Heart left ventricle (tissue), 16 donors: ENCODE results near the gene HDAC4. TPM values are rescaled to one million over a fixed set of nuclear protein-coding genes. Genes with fewer than 3 reads are reported as not detected.

Experiments
- ATAC-seq, 4 donors: fragments of 200-7000 bp; cut with Tn5 transposase; one replicate each; pipeline ENCODE4 v1.9.1; 2020 to 2022; ENCODE audit warnings: moderate library complexity in 4 of 4, mild to moderate bottlenecking in 3 of 4, moderate number of reproducible peaks in 1 of 4
- DNase-seq, 5 donors: peaks; one replicate each; pipeline ENCODE4 v3.0.0-alpha.2; 2020
- H3K27ac ChIP-seq, 12 donors: fragments of 200-600 bp; sonication (generic) in 4 of 12; one replicate each; pipeline versions ENCODE4 v1.5.0 to v1.8.0; 2016 to 2022; ENCODE audit warnings: mild to moderate bottlenecking in 2 of 12
- H3K27me3 ChIP-seq, 9 donors: fragments of 200-600 bp; sonication (generic) in 2 of 9; one replicate each; pipeline versions ENCODE4 v1.5.1 to v1.8.0; 2016 to 2022; ENCODE audit warnings: mild to moderate bottlenecking in 3 of 9
- H3K36me3 ChIP-seq, 9 donors: fragments of 200-600 bp; sonication (generic) in 2 of 9; one replicate each; pipeline versions ENCODE4 v1.5.0 to v1.8.0; 2018 to 2022; ENCODE audit warnings: mild to moderate bottlenecking in 2 of 9
- H3K4me1 ChIP-seq, 12 donors: fragments of 200-600 bp; sonication (generic) in 4 of 12; one replicate each; pipeline versions ENCODE4 v1.5.0 to v1.8.0; 2016 to 2022; ENCODE audit warnings: mild to moderate bottlenecking in 3 of 12
- H3K4me3 ChIP-seq, 12 donors: fragments of 200-600 bp; sonication (generic) in 4 of 12; one replicate each; pipeline versions ENCODE4 v1.5.0 to v1.8.0; 2017 to 2022; ENCODE audit warnings: mild to moderate bottlenecking in 9 of 12, moderate library complexity in 4 of 12
- H3K9me3 ChIP-seq, 12 donors: fragments of 200-600 bp; sonication (generic) in 4 of 12; one replicate each; pipeline versions ENCODE4 v1.5.0 to v1.8.0; 2016 to 2022; ENCODE audit warnings: mild to moderate bottlenecking in 1 of 12
- POLR2A ChIP-seq, 2 donors: fragments of 450-650 bp; IDR thresholded peaks; one replicate each; pipeline ENCODE4 v1.6.1; 2017; ENCODE audit warnings: antibody characterized with exemption in 2 of 2, mild to moderate bottlenecking in 2 of 2, moderate library complexity in 2 of 2
- WGBS, 4 donors: extraction: QIAGEN DNeasy Blood & Tissue Kit in 2 of 4; methylation state at CpG; one replicate each; pipeline versions ENCODE4 v1.1.5 to v1.1.7; 2013 to 2018; 5-methylcytosine and 5-hydroxymethylcytosine counted together
- intact Hi-C, 10 donors: fragments of 100-400 bp; cut with DNase I; formaldehyde crosslinking; loops; one replicate each; pipeline versions ENCODE4 v1.11.1 to v1.14.2; 2022
- polyA plus RNA-seq, 2 donors: library from polyadenylated mRNA; stranded (reverse); fragments of 200-250 nt; gene quantifications; one replicate each; pipeline ENCODE4 v1.2.3, GENCODE V29; 2013
- total RNA-seq, 9 donors: library from RNA; depleted of rRNA in 2 of 9; stranded (reverse); fragments of >200 nt in 2 of 9; fragmentation: NEBNext Ultra II Directional in 3 of 9; extraction: Animal tissue kit (Norgen Biotek cat#: 25700) in 3 of 9; gene quantifications; one replicate each; pipeline versions ENCODE4 v1.1.0 to v1.2.4, GENCODE V29; 2016 to 2023
- TF ChIP-seq, protein P1 (sequence below), 12 donors: fragments of 200-600 bp; sonication (generic) in 4 of 12; IDR thresholded peaks; one replicate each; pipeline versions ENCODE4 v1.5.0 to v1.8.0; 2018 to 2022; ENCODE audit warnings: antibody characterized with exemption in 12 of 12, mild to moderate bottlenecking in 5 of 12
- donor health status: ischemic (EF 13 %, LVEDD 7.1; RV severe dilation, severe dysfunction).
- donor health status: healthy with polysubstance abuse.
- donor health status: DM: no; HTN: yes; CAD: no.
- donor health status: DM: no; HTN: no; CAD: no.
- donor health status: ischemic (EF 25% LVEDD 6.9; RV normal size, moderate dysfunction).
- donor health status: ischemic (EF 25% LVEDD 5.7; RV mildly dilated, moderate dysfunction).
- donor health status: healthy.
- donor health status: DM: yes; HTN: yes; CAD: no.
- donor health status: ischemic (EF 35%, LVEDD 5.7; RV mildly dilated, moderate dysfunction).
- donor health status: nonischemic (EF 11% LVEDD 7.7; RV severe dilation, severe dysfunction).
- donor health status: DM: yes; HTN: yes; CAD: no.
- donor health status: PGD.
- donor health status: ischemic (EF 29% LVEDD 5.4; RV normal size, mild dysfunction).
- donor health status: nonischemic (EF 23%, LVEDD 6.1; RV moderate dilation, normal function).

HDAC4 gene
- total and polyA plus RNA-seq, 11 donors, result 13.9 to 37.6 (median 27.5) TPM

DNA sequence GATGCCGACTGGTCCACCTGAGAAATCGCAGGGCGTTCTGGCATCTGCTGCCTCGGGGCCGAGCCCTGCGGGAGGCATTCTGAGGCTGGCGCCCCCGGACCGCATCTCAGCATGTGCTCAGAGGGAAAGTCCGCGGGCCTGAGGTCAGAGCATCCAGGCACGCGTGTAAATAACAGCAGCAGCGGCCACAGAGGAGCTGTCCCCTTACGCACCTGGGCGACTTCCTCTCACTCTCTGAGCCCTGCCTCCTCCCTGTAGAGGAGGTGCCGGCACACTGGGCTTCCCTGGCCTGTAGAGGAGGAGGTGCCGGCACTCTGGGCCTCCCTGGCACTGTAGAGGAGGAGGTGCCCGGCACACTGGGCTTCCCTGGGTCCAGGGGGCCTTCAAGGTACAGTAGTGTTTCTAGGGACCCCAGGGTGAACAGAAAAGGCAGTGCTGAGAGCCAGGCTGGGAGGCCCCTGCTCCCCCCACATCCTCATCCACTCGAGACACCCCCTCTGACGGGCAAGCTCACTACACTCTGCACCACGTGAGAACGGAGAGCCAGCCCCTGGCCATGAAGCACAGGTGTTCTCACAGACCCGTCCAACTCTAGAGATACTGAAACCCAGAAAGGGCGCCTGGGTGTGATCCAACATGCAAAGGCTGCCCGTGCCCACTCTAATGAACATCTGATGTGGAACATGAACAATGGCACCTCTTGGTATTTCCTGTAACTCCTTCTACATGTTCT is 263.5 kb downstream of the HDAC4 start:
- WGBS, 4 donors, result 70 to 76% (median 71%) methylated on average over 24 to 26 of the region's 26 CpGs

DNA sequence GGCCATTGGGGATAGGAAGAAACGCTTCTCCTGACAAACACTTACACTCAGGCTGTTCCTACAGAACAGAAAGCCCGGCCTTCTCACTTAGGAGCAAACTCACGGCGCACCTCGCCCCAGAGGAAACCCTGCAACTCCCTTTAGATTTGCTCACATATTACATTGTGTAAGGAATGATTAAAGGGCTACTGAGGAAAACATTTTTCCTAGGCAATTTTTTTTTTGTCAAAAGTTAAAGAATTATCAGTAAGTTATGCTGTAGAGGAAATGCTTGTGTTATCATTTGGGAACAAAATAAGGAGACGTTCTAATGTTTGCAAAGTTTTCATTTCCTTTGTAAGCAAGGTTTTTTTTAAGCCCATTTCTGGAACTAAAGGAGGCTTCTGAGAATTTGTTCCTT is 264.1 kb downstream of the HDAC4 start:
- Histone ChIP-seq H3K36me3 (peaks cover 0 to 97% (median 66%) of the 10 kb centered on the region in 9 donors), H3K27ac (peak overlapping the region in 1 of 12 donors; percentile 49), H3K27me3 (no peaks in the 10 kb centered on the region), H3K4me1 (peaks cover 0 to 12% (median 0%) of the 10 kb centered on the region in 12 donors), H3K4me3 (no peak overlapping the region), H3K9me3 (no peaks in the 10 kb centered on the region)
- no peak for ATAC-seq
- intact Hi-C loops, result no loop called here
- TF ChIP-seq POLR2A (IDR thresholded peaks at IDR 0.05), result no peak
- TF ChIP-seq, protein P1, sequence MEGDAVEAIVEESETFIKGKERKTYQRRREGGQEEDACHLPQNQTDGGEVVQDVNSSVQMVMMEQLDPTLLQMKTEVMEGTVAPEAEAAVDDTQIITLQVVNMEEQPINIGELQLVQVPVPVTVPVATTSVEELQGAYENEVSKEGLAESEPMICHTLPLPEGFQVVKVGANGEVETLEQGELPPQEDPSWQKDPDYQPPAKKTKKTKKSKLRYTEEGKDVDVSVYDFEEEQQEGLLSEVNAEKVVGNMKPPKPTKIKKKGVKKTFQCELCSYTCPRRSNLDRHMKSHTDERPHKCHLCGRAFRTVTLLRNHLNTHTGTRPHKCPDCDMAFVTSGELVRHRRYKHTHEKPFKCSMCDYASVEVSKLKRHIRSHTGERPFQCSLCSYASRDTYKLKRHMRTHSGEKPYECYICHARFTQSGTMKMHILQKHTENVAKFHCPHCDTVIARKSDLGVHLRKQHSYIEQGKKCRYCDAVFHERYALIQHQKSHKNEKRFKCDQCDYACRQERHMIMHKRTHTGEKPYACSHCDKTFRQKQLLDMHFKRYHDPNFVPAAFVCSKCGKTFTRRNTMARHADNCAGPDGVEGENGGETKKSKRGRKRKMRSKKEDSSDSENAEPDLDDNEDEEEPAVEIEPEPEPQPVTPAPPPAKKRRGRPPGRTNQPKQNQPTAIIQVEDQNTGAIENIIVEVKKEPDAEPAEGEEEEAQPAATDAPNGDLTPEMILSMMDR (IDR thresholded peaks at IDR 0.05), result no peak
- WGBS, 4 donors, result 84 to 87% (median 84%) methylated on average over 6 of the region's 6 CpGs
- no peak for DNase-seq

More for the DNA sequence above, 263.5 kb downstream of the HDAC4 start:
- H3K36me3 ChIP-seq, result peaks cover 0 to 97% (median 66%) of the 10 kb centered on the region in 9 donors
- peak in 3 of 5 donors; percentile 43 to 59 (median 49) for DNase-seq
- no peaks in the 10 kb centered on the region for H3K27me3 ChIP-seq
- ATAC-seq, result peak; percentile 55 to 89 (median 64)
- H3K4me1 ChIP-seq, result peaks cover 0 to 12% (median 0%) of the 10 kb centered on the region in 12 donors
- TF ChIP-seq, protein P1 (IDR thresholded peaks at IDR 0.05), result no peak
- no peak for TF ChIP-seq POLR2A (IDR thresholded peaks at IDR 0.05)
- intact Hi-C loops, result no loop called here
- peak overlapping the region in 3 of 12 donors; percentile 12 to 49 (median 32) for H3K27ac ChIP-seq
- H3K9me3 ChIP-seq, result no peaks in the 10 kb centered on the region
- no peak overlapping the region for H3K4me3 ChIP-seq

DNA sequence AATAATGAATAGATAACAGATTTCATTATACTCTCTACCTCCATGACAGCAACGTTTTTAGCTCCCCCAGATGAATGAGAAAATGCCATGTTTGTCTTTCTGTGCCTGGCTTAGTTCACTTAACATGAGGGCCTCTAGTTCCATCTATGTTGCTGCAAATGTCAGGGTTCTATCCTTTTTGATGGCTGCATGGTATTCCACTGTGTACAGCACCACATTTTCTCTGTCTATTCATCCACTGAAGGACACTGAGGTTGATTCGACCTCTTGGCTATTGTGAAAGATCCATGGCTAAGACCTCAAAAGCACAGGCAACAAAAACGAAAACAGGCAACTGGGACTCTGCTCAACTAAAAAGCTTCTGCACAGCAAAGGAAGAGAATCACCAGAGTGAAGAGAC is 264.6 kb downstream of the HDAC4 start:
- peaks cover 0 to 12% (median 0%) of the 10 kb centered on the region in 12 donors for H3K4me1 ChIP-seq
- no peak overlapping the region for H3K4me3 ChIP-seq
- 87 to 94% (median 91%) methylated on average over 3 of the region's 3 CpGs for WGBS, 4 donors
- peaks cover 0 to 97% (median 71%) of the 10 kb centered on the region in 9 donors for H3K36me3 ChIP-seq
- no peak overlapping the region for H3K27ac ChIP-seq
- no peak for DNase-seq
- intact Hi-C loops, result no loop called here
- H3K27me3 ChIP-seq, result no peaks in the 10 kb centered on the region
- H3K9me3 ChIP-seq, result no peaks in the 10 kb centered on the region
- TF ChIP-seq, protein P1 (IDR thresholded peaks at IDR 0.05), result no peak
- no peak for TF ChIP-seq POLR2A (IDR thresholded peaks at IDR 0.05)
- no peak for ATAC-seq

DNA sequence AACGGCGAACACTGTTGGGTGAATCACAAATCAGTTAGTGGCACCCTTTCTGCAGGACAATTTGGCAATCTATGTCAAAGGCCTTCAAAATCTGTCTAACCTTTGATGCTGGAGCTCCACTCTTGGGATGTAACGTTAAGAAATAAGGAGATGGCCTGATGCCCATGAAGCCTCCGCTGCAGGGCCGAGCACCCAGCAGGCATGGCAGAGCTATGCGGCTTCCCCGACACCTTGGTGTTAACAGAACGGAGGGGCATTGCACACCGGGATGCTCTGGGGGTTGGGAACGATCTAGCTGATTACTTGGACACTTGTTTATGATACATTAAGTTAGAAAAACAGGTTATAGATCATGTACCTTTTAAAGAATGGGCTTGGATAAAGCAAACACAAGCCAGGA is 265.3 kb downstream of the HDAC4 start:
- no peak for ATAC-seq
- WGBS, 4 donors, result 92 to 95% (median 95%) methylated on average over 10 of the region's 10 CpGs
- Histone ChIP-seq H3K9me3 (no peaks in the 10 kb centered on the region), H3K4me1 (peaks cover 0 to 12% (median 0%) of the 10 kb centered on the region in 12 donors), H3K4me3 (no peak overlapping the region), H3K27me3 (no peaks in the 10 kb centered on the region), H3K36me3 (peaks cover 0 to 98% (median 77%) of the 10 kb centered on the region in 9 donors), H3K27ac (no peak overlapping the region)
- DNase-seq, result no peak
- intact Hi-C loops, result no loop called here
- TF ChIP-seq, protein P1 (IDR thresholded peaks at IDR 0.05), result no peak
